B cell (primary cell): ENCODE measurements around the gene ADAM17. TPM values are rescaled to one million over a fixed set of nuclear protein-coding genes. Genes with fewer than 3 reads are reported as not detected.

Experiments used
- ATAC-seq: fragments of 200-7000 bp; cut with Tn5 transposase; one replicate; pipeline ENCODE4 v1.10.0; 2021; ENCODE audit warnings: low read depth, mild to moderate bottlenecking, moderate number of reproducible peaks, moderate library complexity
- CTCF ChIA-PET: fragments of 350-600 bp; sonication (Branson Sonifier 250); formaldehyde crosslinking; loops from one replicate; lab custom pipeline; 2021; ENCODE audit warnings: antibody characterized with exemption, inconsistent platforms; lab: Charles Lee
- POLR2A ChIA-PET: fragments of 350-600 bp; sonication (Branson Sonifier 250); formaldehyde crosslinking; loops from one replicate; lab custom pipeline; 2021; ENCODE audit warnings: antibody characterized with exemption; lab: Charles Lee
- DNase-seq: peaks from one replicate; pipeline ENCODE4 v3.0.0; 2013
- H2AFZ ChIP-seq: 2 replicates; pipeline ENCODE4 v1.6.1; 2012; ENCODE audit warnings: mild to moderate bottlenecking, low read depth, low read length; ENCODE audit not compliant: insufficient read depth, poor library complexity, severe bottlenecking
- H3K27ac ChIP-seq, 2 donors: 1 replicate in 1 of 2; 2 replicates in 1 of 2; pipeline ENCODE4 v1.5.1; 2012 to 2013; ENCODE audit warnings: low read length in 2 of 2, mild to moderate bottlenecking in 2 of 2, moderate library complexity in 1 of 2
- H3K27me3 ChIP-seq, 4 experiments: fragments of 200-600 bp in 1 of 4; sonication (generic) in 1 of 4; replicated peaks in 1 of 4; 1 replicate in 2 of 4; 2 replicates in 2 of 4; pipeline versions ENCODE4 v1.6.1 to v1.7.0; 2013 to 2016; ENCODE audit warnings: low read length in 3 of 4, mild to moderate bottlenecking in 2 of 4, mixed read lengths in 1 of 4, moderate library complexity in 1 of 4; ENCODE audit not compliant: insufficient read depth in 4 of 4, control insufficient read depth in 3 of 4; ENCODE audit errors: control extremely low read depth in 1 of 4
- H3K36me3 ChIP-seq, 2 experiments: replicated peaks in 1 of 2; 1 replicate in 1 of 2; 2 replicates in 1 of 2; pipeline versions ENCODE4 v1.6.1 to v1.7.1; 2013; ENCODE audit warnings: low read length in 1 of 2; ENCODE audit not compliant: insufficient read depth in 2 of 2, control insufficient read depth in 1 of 2; ENCODE audit errors: control extremely low read depth in 1 of 2, extremely low read depth in 1 of 2
- H3K4me1 ChIP-seq, 2 donors: fragments of 200-600 bp in 1 of 2; sonication (generic) in 1 of 2; 1 replicate in 1 of 2; 2 replicates in 1 of 2; pipeline versions ENCODE4 v1.5.1 to v1.6.1; 2013 to 2017; ENCODE audit warnings: low read length in 2 of 2; ENCODE audit not compliant: control insufficient read depth in 2 of 2, insufficient read depth in 2 of 2
- H3K4me2 ChIP-seq: replicated peaks from 2 replicates; pipeline ENCODE3; 2012; ENCODE audit warnings: mild to moderate bottlenecking, low read depth, low read length; ENCODE audit not compliant: poor library complexity, severe bottlenecking
- H3K4me3 ChIP-seq, 5 experiments: fragments of 200-600 bp in 1 of 5; sonication (generic) in 1 of 5; 1 replicate in 3 of 5; 2 replicates in 2 of 5; pipeline versions ENCODE4 v1.5.1 to v1.7.0; 2011 to 2016; ENCODE audit warnings: low read length in 4 of 5, mild to moderate bottlenecking in 4 of 5, low read depth in 2 of 5, control low read depth in 1 of 5, moderate library complexity in 1 of 5; ENCODE audit not compliant: insufficient read depth in 1 of 5; ENCODE audit errors: control extremely low read depth in 1 of 5, extremely low read depth in 1 of 5
- H3K79me2 ChIP-seq: fragments of 200-600 bp; sonication (generic); one replicate; pipeline ENCODE4 v1.6.0; 2016; ENCODE audit warnings: low read length; ENCODE audit not compliant: control insufficient read depth, insufficient read depth
- H3K9ac ChIP-seq: fragments of 200-600 bp; sonication (generic); 2 replicates; pipeline ENCODE4 v1.6.1; 2017; ENCODE audit warnings: mild to moderate bottlenecking, low read length, moderate library complexity
- H3K9me3 ChIP-seq, 3 donors: one replicate each; pipeline versions ENCODE4 v1.6.1 to v1.7.1; 2013; ENCODE audit warnings: low read length in 2 of 3; ENCODE audit not compliant: control insufficient read depth in 2 of 3, insufficient read depth in 1 of 3; ENCODE audit errors: control extremely low read depth in 1 of 3
- H4K20me1 ChIP-seq: 2 replicates; pipeline ENCODE4 v1.6.0; 2012; ENCODE audit warnings: mild to moderate bottlenecking, low read length; ENCODE audit not compliant: insufficient read depth, control insufficient read depth, poor library complexity, severe bottlenecking
- H3K27ac Mint-ChIP-seq: one replicate; pipeline ENCODE4 v1.8.0; 2021; ENCODE audit warnings: mixed read lengths
- H3K27me3 Mint-ChIP-seq: one replicate; pipeline ENCODE4 v1.8.0; 2021; ENCODE audit warnings: mixed read lengths
- H3K4me1 Mint-ChIP-seq: one replicate; pipeline ENCODE4 v1.8.0; 2021; ENCODE audit warnings: mixed read lengths
- H3K4me3 Mint-ChIP-seq: one replicate; pipeline ENCODE4 v1.8.0; 2021; ENCODE audit warnings: mixed read lengths
- H3K9me3 Mint-ChIP-seq: one replicate; pipeline ENCODE4 v1.8.0; 2022; ENCODE audit warnings: mixed read lengths; ENCODE audit not compliant: insufficient read depth
- CTCF ChIP-seq: fragments of 200-600 bp; IDR thresholded peaks from one replicate; pipeline ENCODE4 v1.8.0; 2022; ENCODE audit warnings: antibody characterized with exemption, mild to moderate bottlenecking
- EZH2 ChIP-seq: IDR thresholded peaks from 2 replicates; pipeline ENCODE4 v1.6.1; 2012; ENCODE audit warnings: borderline replicate concordance, low read depth, mild to moderate bottlenecking, moderate library complexity, low read length; ENCODE audit not compliant: insufficient read depth, poor library complexity, severe bottlenecking
- WGBS: methylation state at CpG from one replicate; pipeline ENCODE4 v1.1.5; 2013; ENCODE audit warnings: missing lambda C conversion rate; ENCODE audit not compliant: insufficient coverage; 5-methylcytosine and 5-hydroxymethylcytosine counted together
- intact Hi-C: fragments of 100-400 bp; cut with micrococcal nuclease; formaldehyde crosslinking; loops from one replicate; pipeline ENCODE4 v1.10.0; 2022
- polyA plus RNA-seq: library from polyadenylated mRNA; depleted of rRNA; stranded (reverse); fragments of >200 nt; gene quantifications from 2 replicates; pipeline ENCODE4 v1.2.3, GENCODE V29; 2012
- total RNA-seq, 2 donors: library from RNA; stranded (reverse); fragments of 120-200 nt in 1 of 2; gene quantifications; 1 replicate in 1 of 2; 2 replicates in 1 of 2; pipeline versions ENCODE4 v1.2.3 to v1.2.4, GENCODE V29; 2013 to 2022

ADAM17 gene
- total and polyA plus RNA-seq, 2 donors (not counting 1 experiment from before 2014, with no cell fraction given) = 13.9 to 57.8 TPM

GRCh38 chr2:9525266-9525665 is 30.4 kb downstream of the ADAM17 start:
- Histone ChIP-seq H3K4me2 (no peak overlapping the region), H3K9ac (no peak overlapping the region), H3K79me2 (peaks cover 22% of the 10 kb centered on the region), H3K27me3 (no peaks in the 10 kb centered on the region), H3K4me1 (no peaks in the 10 kb centered on the region), H3K36me3 (peaks cover 4 to 63% of the 10 kb centered on the region in 2 experiments), H3K27ac (no peak overlapping the region), H3K4me3 (no peak overlapping the region), H2AFZ (no peak overlapping the region), H3K9me3 (no peaks in the 10 kb centered on the region), H4K20me1 (peaks cover 8% of the 10 kb centered on the region)
- intact Hi-C loops = no loop called here
- Mint-ChIP-seq H3K9me3 (no peaks in the 10 kb centered on the region), H3K4me1 (no peaks in the 10 kb centered on the region), H3K27me3 (no peaks in the 10 kb centered on the region), H3K4me3 (no peak overlapping the region), H3K27ac (no peak overlapping the region)
- no peak for TF ChIP-seq CTCF
- no peak for TF ChIP-seq EZH2
- CTCF ChIA-PET = interaction anchor here (0.5 kb wide), 1 partner anchor 23 kb away, joined by 4 read pairs; no protein-coding TSS in a partner anchor
- DNase-seq = no peak
- POLR2A ChIA-PET = no interaction called here
- 93% methylated on average over 2 of the region's 2 CpGs for WGBS
- no peak for ATAC-seq

GRCh38 chr2:9524291-9524690 is 31.3 kb downstream of the ADAM17 start:
- no peaks in the 10 kb centered on the region for H3K4me1 ChIP-seq
- TF ChIP-seq CTCF (no peak), EZH2 (no peak)
- peaks cover 4 to 65% of the 10 kb centered on the region in 2 experiments for H3K36me3 ChIP-seq
- no peak overlapping the region for H3K27ac ChIP-seq
- intact Hi-C loops = no loop called here
- 97% methylated on average over 4 of the region's 8 CpGs for WGBS
- H2AFZ ChIP-seq = no peak overlapping the region
- H3K4me3 ChIP-seq = no peak overlapping the region
- no peaks in the 10 kb centered on the region for H3K9me3 ChIP-seq
- Mint-ChIP-seq H3K27ac (no peak overlapping the region), H3K4me1 (no peaks in the 10 kb centered on the region), H3K9me3 (no peaks in the 10 kb centered on the region), H3K4me3 (no peak overlapping the region), H3K27me3 (no peaks in the 10 kb centered on the region)
- ChIA-PET CTCF (no interaction called here), POLR2A (interaction anchor here (0.6 kb wide), 1 partner anchor 19 kb away, joined by 3 read pairs; no protein-coding TSS in a partner anchor)
- peaks cover 2% of the 10 kb centered on the region for H4K20me1 ChIP-seq
- ATAC-seq = no peak
- no peak overlapping the region for H3K4me2 ChIP-seq
- no peaks in the 10 kb centered on the region for H3K27me3 ChIP-seq
- no peak overlapping the region for H3K9ac ChIP-seq
- DNase-seq = no peak
- peaks cover 21% of the 10 kb centered on the region for H3K79me2 ChIP-seq
